Peyer's patch (tissue), 4 donors: ENCODE measurements around the gene TTC6. TPM values are rescaled to one million over a fixed set of nuclear protein-coding genes. Genes with fewer than 3 reads are reported as not detected.
A peak's percentile ranks its signal among the peaks of the same experiment; 100 is the strongest.

Experiments
- DNase-seq, 3 donors: peaks; one replicate each; pipeline ENCODE4 v3.0.0-alpha.2; 2017 to 2019
- H3K27ac ChIP-seq, 4 donors: fragments of 200-600 bp; sonication (generic); one replicate each; pipeline ENCODE4 v1.5.1; 2016 to 2019
- H3K27me3 ChIP-seq, 2 donors: fragments of 200-600 bp; sonication (generic); one replicate each; pipeline ENCODE4 v1.5.1; 2019
- H3K36me3 ChIP-seq, 3 donors: fragments of 200-600 bp; sonication (generic); one replicate each; pipeline ENCODE4 v1.5.1; 2016 to 2019
- H3K4me1 ChIP-seq, 4 donors: fragments of 200-600 bp; sonication (generic); one replicate each; pipeline ENCODE4 v1.5.1; 2016 to 2019
- H3K4me3 ChIP-seq, 4 donors: fragments of 200-600 bp; sonication (generic); 1 replicate in 3 of 4; 2 replicates in 1 of 4; pipeline ENCODE4 v1.5.1; 2016 to 2019; ENCODE audit warnings: mild to moderate bottlenecking in 1 of 4
- H3K9me3 ChIP-seq, 4 donors: fragments of 200-600 bp; sonication (generic); one replicate each; pipeline ENCODE4 v1.5.1; 2016 to 2019; ENCODE audit warnings: mild to moderate bottlenecking in 1 of 4
- CTCF ChIP-seq, 6 experiments: fragments of 450-650 bp in 4 of 6; fragments of 200-600 bp in 2 of 6; sonication (generic) in 1 of 6; IDR thresholded peaks; one replicate each; pipeline ENCODE4 v1.5.1; 2017 to 2019; ENCODE audit warnings: antibody characterized with exemption in 6 of 6, mild to moderate bottlenecking in 3 of 6, moderate library complexity in 1 of 6
- POLR2A ChIP-seq, 2 donors: fragments of 450-650 bp; IDR thresholded peaks; one replicate each; pipeline ENCODE4 v1.5.1; 2017; ENCODE audit warnings: antibody characterized with exemption in 2 of 2, mild to moderate bottlenecking in 2 of 2, moderate library complexity in 2 of 2
- total RNA-seq, 4 donors: library from RNA; depleted of rRNA; stranded (reverse); fragments of >200 nt; gene quantifications; one replicate each; pipeline ENCODE4 v1.1.0, GENCODE V29; 2016

Gene TTC6
- total RNA-seq, 4 donors from 2014 or later = 1.8 to 12.7 (median 3.6) TPM; not detected in 1

- H3K27ac ChIP-seq = peak overlapping the region in 3 of 4 donors; percentile 83 to 96 (median 94)
- H3K4me1 ChIP-seq = peaks cover 0 to 24% (median 0%) of the 10 kb centered on the region in 4 donors
- TF ChIP-seq POLR2A (IDR thresholded peaks at IDR 0.05) = no peak
- TF ChIP-seq CTCF (IDR thresholded peaks at IDR 0.05) = no peak
- H3K4me3 ChIP-seq = peak overlapping the region in 3 of 4 donors; percentile 25 to 70 (median 54)
- no peak for DNase-seq
- no peaks in the 10 kb centered on the region for H3K36me3 ChIP-seq
- H3K27me3 ChIP-seq = peaks cover 0 to 36% of the 10 kb centered on the region in 2 donors
- H3K9me3 ChIP-seq = peaks cover 0 to 6% (median 0%) of the 10 kb centered on the region in 4 donors
These were observed 1.8 kb upstream of the TTC6 start for GRCh38 chr14:37593511-37594237.

- peak in 2 of 3 donors; percentile 79 to 85 for DNase-seq
- Histone ChIP-seq H3K27me3 (peaks cover 0 to 40% of the 10 kb centered on the region in 2 donors), H3K27ac (peak overlapping the region in 3 of 4 donors; percentile 83 to 96 (median 94)), H3K36me3 (no peaks in the 10 kb centered on the region), H3K4me3 (peak overlapping the region; percentile 15 to 70 (median 40)), H3K9me3 (peaks cover 0 to 7% (median 0%) of the 10 kb centered on the region in 4 donors), H3K4me1 (peaks cover 0 to 31% (median 0%) of the 10 kb centered on the region in 4 donors)
- TF ChIP-seq POLR2A (IDR thresholded peaks at IDR 0.05) (no peak), CTCF (IDR thresholded peaks at IDR 0.05) (peak in 4 of 6 experiments; percentile 41 to 85 (median 77))
These were observed 1.0 kb upstream of the TTC6 start for GRCh38 chr14:37594238-37594970.

- Histone ChIP-seq H3K36me3 (no peaks in the 10 kb centered on the region), H3K27ac (peak overlapping the region in 3 of 4 donors; percentile 83 to 96 (median 94)), H3K4me1 (peaks cover 0 to 41% (median 0%) of the 10 kb centered on the region in 4 donors), H3K27me3 (peaks cover 0 to 54% of the 10 kb centered on the region in 2 donors), H3K4me3 (peak overlapping the region; percentile 12 to 70 (median 47)), H3K9me3 (peaks cover 0 to 7% (median 0%) of the 10 kb centered on the region in 4 donors)
- TF ChIP-seq POLR2A (IDR thresholded peaks at IDR 0.05) = peak; percentile 54 to 70
- no peak for TF ChIP-seq CTCF (IDR thresholded peaks at IDR 0.05)
- DNase-seq = peak in 2 of 3 donors; percentile 83 to 89
These were observed 586 bp downstream of the TTC6 start for GRCh38 chr14:37595809-37596621.

- Histone ChIP-seq H3K27me3 (peaks cover 0 to 50% of the 10 kb centered on the region in 2 donors), H3K36me3 (no peaks in the 10 kb centered on the region), H3K4me1 (peaks cover 0 to 41% (median 0%) of the 10 kb centered on the region in 4 donors), H3K4me3 (no peak overlapping the region), H3K9me3 (peaks cover 0 to 7% (median 0%) of the 10 kb centered on the region in 4 donors), H3K27ac (no peak overlapping the region)
- TF ChIP-seq CTCF (IDR thresholded peaks at IDR 0.05) (no peak), POLR2A (IDR thresholded peaks at IDR 0.05) (no peak)
- DNase-seq = no peak
These were observed 1.5 kb downstream of the TTC6 start for GRCh38 chr14:37596790-37597472.
